IgD-negative memory B cell (primary cell): ENCODE measurements around the gene FEN1. TPM values are rescaled to one million over a fixed set of nuclear protein-coding genes. Genes with fewer than 3 reads are reported as not detected.

Experiments
- H3K27ac Mint-ChIP-seq, 3 donors: one replicate each; pipeline ENCODE4 v1.8.0; 2020 to 2022; ENCODE audit warnings: mild to moderate bottlenecking in 3 of 3, mixed read lengths in 3 of 3, moderate library complexity in 1 of 3
- H3K27me3 Mint-ChIP-seq: one replicate; pipeline ENCODE4 v1.8.0; 2021; ENCODE audit warnings: mixed read lengths
- H3K36me3 Mint-ChIP-seq: one replicate; pipeline ENCODE4 v1.8.0; 2020; ENCODE audit warnings: mild to moderate bottlenecking, mixed read lengths
- H3K4me1 Mint-ChIP-seq, 3 donors: one replicate each; pipeline ENCODE4 v1.8.0; 2020 to 2022; ENCODE audit warnings: mixed read lengths in 3 of 3, mild to moderate bottlenecking in 1 of 3
- H3K4me3 Mint-ChIP-seq, 4 donors: one replicate each; pipeline ENCODE4 v1.8.0; 2020 to 2022; ENCODE audit warnings: mild to moderate bottlenecking in 4 of 4, mixed read lengths in 4 of 4, moderate library complexity in 3 of 4
- H3K9me3 Mint-ChIP-seq, 3 donors: one replicate each; pipeline ENCODE4 v1.8.0; 2020 to 2021; ENCODE audit warnings: mixed read lengths in 3 of 3, mild to moderate bottlenecking in 1 of 3
- polyA plus RNA-seq: library from polyadenylated mRNA; unstranded; fragments of 300-500 nt; fragmentation: Illumina TruSeq; gene quantifications from one replicate; pipeline ENCODE4 v1.2.3, GENCODE V29; 2021

FEN1 gene
- polyA plus RNA-seq, 1 donor from 2014 or later = 12.6 TPM

GRCh38 chr11:61841636-61842527, 49.2 kb downstream of the FEN1 start:
- peaks cover 0 to 1% (median 0%) of the 10 kb centered on the region in 3 donors for H3K9me3 Mint-ChIP-seq
- no peak overlapping the region for H3K4me3 Mint-ChIP-seq
- no peak overlapping the region for H3K27ac Mint-ChIP-seq
- no peaks in the 10 kb centered on the region for H3K4me1 Mint-ChIP-seq
- H3K36me3 Mint-ChIP-seq = no peaks in the 10 kb centered on the region
- no peaks in the 10 kb centered on the region for H3K27me3 Mint-ChIP-seq

- Mint-ChIP-seq H3K27me3 (no peaks in the 10 kb centered on the region), H3K27ac (no peak overlapping the region), H3K4me1 (no peaks in the 10 kb centered on the region), H3K4me3 (no peak overlapping the region), H3K36me3 (no peaks in the 10 kb centered on the region), H3K9me3 (peaks cover 0 to 1% (median 0%) of the 10 kb centered on the region in 3 donors)
These were observed 49.8 kb downstream of the FEN1 start for GRCh38 chr11:61842528-61842820.

- Mint-ChIP-seq H3K4me3 (peak overlapping the region in 1 of 4 donors; percentile 63), H3K27ac (no peak overlapping the region), H3K9me3 (peaks cover 0 to 1% (median 0%) of the 10 kb centered on the region in 3 donors), H3K4me1 (peaks cover 0 to 1% (median 0%) of the 10 kb centered on the region in 3 donors), H3K36me3 (no peaks in the 10 kb centered on the region), H3K27me3 (no peaks in the 10 kb centered on the region)
These were observed 52.3 kb downstream of the FEN1 start for GRCh38 chr11:61844909-61845565.

- Mint-ChIP-seq H3K4me3 (peak overlapping the region in 1 of 4 donors; percentile 39), H3K27ac (no peak overlapping the region), H3K27me3 (no peaks in the 10 kb centered on the region), H3K36me3 (no peaks in the 10 kb centered on the region), H3K9me3 (no peaks in the 10 kb centered on the region), H3K4me1 (peaks cover 0 to 1% (median 0%) of the 10 kb centered on the region in 3 donors)
These were observed 53.8 kb downstream of the FEN1 start for GRCh38 chr11:61846362-61847020.

Other genes with a start within 250 kb of the FEN1 start
- not detected for gene SYT7, start 211.8 kb upstream of the FEN1 start, polyA plus RNA-seq
- not detected for gene DAGLA, start 112.5 kb upstream of the FEN1 start, polyA plus RNA-seq
- not detected for gene MYRF, start 40.3 kb upstream of the FEN1 start, polyA plus RNA-seq
- 210 TPM for gene TMEM258, start 312 bp upstream of the FEN1 start, polyA plus RNA-seq
- gene FADS1, start 24.1 kb downstream of the FEN1 start, polyA plus RNA-seq = 1.6 TPM
- gene FADS2, start 35.4 kb downstream of the FEN1 start, polyA plus RNA-seq = 0.63 TPM
- 21.8 TPM for gene FADS3, start 98.6 kb downstream of the FEN1 start, polyA plus RNA-seq
- gene RAB3IL1, start 124.7 kb downstream of the FEN1 start, polyA plus RNA-seq = not detected
- 1.2 TPM for gene BEST1, start 157.4 kb downstream of the FEN1 start, polyA plus RNA-seq
- 4,223 TPM for gene FTH1, start 174.7 kb downstream of the FEN1 start, polyA plus RNA-seq